Measurements from ENCODE around the gene UNC45A. TPM values are rescaled to one million over a fixed set of nuclear protein-coding genes. Genes with fewer than 3 reads are reported as not detected.

UNC45A gene
- polyA plus RNA-seq, 3 donors = 29.3 to 42.6 (median 30.4) TPM

DNA sequence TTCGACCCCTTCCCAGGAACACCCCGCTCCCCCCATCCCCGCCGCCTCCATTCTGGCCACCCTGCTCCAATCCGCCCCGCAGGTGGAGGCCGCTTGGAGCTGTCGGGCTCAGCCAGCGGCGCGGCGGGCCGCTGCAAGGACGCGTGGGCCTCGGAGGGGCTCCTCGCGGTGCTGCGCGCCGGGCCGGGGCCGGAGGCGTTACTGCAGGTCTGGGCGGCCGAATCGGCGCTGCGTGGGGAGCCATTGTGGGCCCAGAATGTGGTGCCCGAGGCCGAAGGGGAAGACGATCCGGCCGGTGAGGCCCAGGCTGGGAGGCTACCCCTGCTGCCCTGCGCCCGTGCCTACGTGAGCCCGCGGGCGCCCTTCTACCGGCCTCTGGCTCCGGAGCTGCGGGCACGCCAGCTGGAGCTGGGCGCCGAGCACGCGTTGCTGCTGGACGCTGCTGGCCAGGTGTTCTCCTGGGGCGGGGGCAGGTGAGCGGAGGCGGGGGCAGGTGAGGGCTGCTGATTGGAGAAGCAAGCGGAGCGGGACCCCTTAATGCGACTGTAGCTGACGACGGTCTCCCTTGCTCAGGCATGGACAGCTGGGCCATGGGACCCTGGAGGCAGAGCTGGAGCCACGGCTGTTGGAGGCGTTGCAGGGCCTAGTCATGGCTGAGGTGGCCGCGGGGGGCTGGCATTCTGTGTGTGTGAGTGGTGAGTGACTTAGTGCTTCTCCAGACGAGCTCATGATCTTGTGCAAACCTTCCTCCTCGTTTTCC, 22.1 kb downstream of the UNC45A start:
- H3K27me3 Mint-ChIP-seq (ENCODE audit: low read depth in 3 of 3) = no peaks in the 10 kb centered on the region
- H3K4me3 Mint-ChIP-seq = peak overlapping the region; percentile 81 to 84
- 61% methylated on average over 58 of the region's 63 CpGs for WGBS (ENCODE audit: insufficient coverage)
- Histone ChIP-seq H3K27me3 (ENCODE audit: control insufficient read depth in 2 of 2, insufficient read depth in 2 of 2, low read length in 2 of 2) (no peaks in the 10 kb centered on the region), H3K9me3 (replicated peaks in 1 of 2; ENCODE audit: control insufficient read depth in 1 of 2, insufficient read depth in 1 of 2, low read length in 2 of 2) (no peaks in the 10 kb centered on the region), H3K79me2 (ENCODE audit: insufficient read depth, low read length) (peaks cover 26% of the 10 kb centered on the region), H3K9ac (ENCODE audit: insufficient read depth, low read length, poor library complexity, severe bottlenecking) (peak overlapping the region; percentile 30), H3K36me3 (replicated peaks in 1 of 2; ENCODE audit: control insufficient read depth in 1 of 2, insufficient read depth in 2 of 2, low read length in 2 of 2) (peaks cover 37 to 44% of the 10 kb centered on the region in 2 donors), H3K4me2 (replicated peaks; ENCODE audit: extremely low read depth, low read length, poor library complexity, severe bottlenecking) (peak overlapping the region; percentile 80), H2AFZ (ENCODE audit: insufficient read depth, low read depth, low read length, poor library complexity, severe bottlenecking) (peak overlapping the region; percentile 81), H4K20me1 (ENCODE audit: insufficient read depth, low read length) (peaks cover 11% of the 10 kb centered on the region), H3K4me3 (replicated peaks in 1 of 3; ENCODE audit: low read depth in 2 of 3, low read length in 3 of 3) (peak overlapping the region; percentile 43 to 75 (median 52)), H3K27ac (ENCODE audit: low read depth in 1 of 2, low read length in 2 of 2) (no peak overlapping the region), H3K4me1 (ENCODE audit: control insufficient read depth in 1 of 2, insufficient read depth in 2 of 2, low read length in 2 of 2) (peaks cover 17 to 30% of the 10 kb centered on the region in 2 donors)
- peaks cover 19% of the 10 kb centered on the region for H3K4me1 Mint-ChIP-seq
- peaks cover 40 to 54% of the 10 kb centered on the region in 2 donors for H3K36me3 Mint-ChIP-seq
- H3K27ac Mint-ChIP-seq = peak overlapping the region in 1 of 7 donors; percentile 84
- TF ChIP-seq, protein P1, sequence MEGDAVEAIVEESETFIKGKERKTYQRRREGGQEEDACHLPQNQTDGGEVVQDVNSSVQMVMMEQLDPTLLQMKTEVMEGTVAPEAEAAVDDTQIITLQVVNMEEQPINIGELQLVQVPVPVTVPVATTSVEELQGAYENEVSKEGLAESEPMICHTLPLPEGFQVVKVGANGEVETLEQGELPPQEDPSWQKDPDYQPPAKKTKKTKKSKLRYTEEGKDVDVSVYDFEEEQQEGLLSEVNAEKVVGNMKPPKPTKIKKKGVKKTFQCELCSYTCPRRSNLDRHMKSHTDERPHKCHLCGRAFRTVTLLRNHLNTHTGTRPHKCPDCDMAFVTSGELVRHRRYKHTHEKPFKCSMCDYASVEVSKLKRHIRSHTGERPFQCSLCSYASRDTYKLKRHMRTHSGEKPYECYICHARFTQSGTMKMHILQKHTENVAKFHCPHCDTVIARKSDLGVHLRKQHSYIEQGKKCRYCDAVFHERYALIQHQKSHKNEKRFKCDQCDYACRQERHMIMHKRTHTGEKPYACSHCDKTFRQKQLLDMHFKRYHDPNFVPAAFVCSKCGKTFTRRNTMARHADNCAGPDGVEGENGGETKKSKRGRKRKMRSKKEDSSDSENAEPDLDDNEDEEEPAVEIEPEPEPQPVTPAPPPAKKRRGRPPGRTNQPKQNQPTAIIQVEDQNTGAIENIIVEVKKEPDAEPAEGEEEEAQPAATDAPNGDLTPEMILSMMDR (IDR thresholded peaks at IDR 0.05) = no peak
- no peak for DNase-seq
- intact Hi-C loops (cut with micrococcal nuclease) = loop anchor here (2.0 to 10.0 kb wide), 3 partner anchors 68 to 318 kb away; partner anchors contain the start of gene VPS33B (in 1 of the 2)
- no peaks in the 10 kb centered on the region for H3K9me3 Mint-ChIP-seq

DNA sequence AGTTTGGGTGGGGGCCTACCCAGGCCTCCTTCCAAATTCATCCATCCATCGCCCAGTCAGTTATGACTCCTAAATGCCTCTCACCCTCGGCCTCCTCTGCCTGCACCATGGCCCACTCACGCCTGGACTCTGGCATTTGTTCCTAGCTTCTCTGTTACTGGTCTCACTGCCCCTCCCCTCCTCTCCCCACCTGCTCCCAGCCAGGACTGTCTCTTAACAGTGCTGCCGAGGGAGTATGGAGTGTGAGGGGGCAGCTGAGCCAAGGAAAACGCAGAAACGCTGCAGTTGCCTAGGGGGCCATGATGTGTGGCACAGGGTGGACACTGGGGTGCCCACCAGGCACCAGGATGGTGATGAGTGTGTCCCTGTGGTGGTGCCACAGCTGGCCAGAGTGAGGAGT, 22.7 kb downstream of the UNC45A start:
- Histone ChIP-seq H3K9me3 (replicated peaks in 1 of 2; ENCODE audit: control insufficient read depth in 1 of 2, insufficient read depth in 1 of 2, low read length in 2 of 2) (no peaks in the 10 kb centered on the region), H3K27ac (ENCODE audit: low read depth in 1 of 2, low read length in 2 of 2) (no peak overlapping the region), H3K27me3 (ENCODE audit: control insufficient read depth in 2 of 2, insufficient read depth in 2 of 2, low read length in 2 of 2) (no peaks in the 10 kb centered on the region), H4K20me1 (ENCODE audit: insufficient read depth, low read length) (peaks cover 11% of the 10 kb centered on the region), H2AFZ (ENCODE audit: insufficient read depth, low read depth, low read length, poor library complexity, severe bottlenecking) (no peak overlapping the region), H3K79me2 (ENCODE audit: insufficient read depth, low read length) (peaks cover 26% of the 10 kb centered on the region), H3K4me3 (replicated peaks in 1 of 3; ENCODE audit: low read depth in 2 of 3, low read length in 3 of 3) (no peak overlapping the region), H3K4me1 (ENCODE audit: control insufficient read depth in 1 of 2, insufficient read depth in 2 of 2, low read length in 2 of 2) (peaks cover 17 to 30% of the 10 kb centered on the region in 2 donors), H3K9ac (ENCODE audit: insufficient read depth, low read length, poor library complexity, severe bottlenecking) (no peak overlapping the region), H3K36me3 (replicated peaks in 1 of 2; ENCODE audit: control insufficient read depth in 1 of 2, insufficient read depth in 2 of 2, low read length in 2 of 2) (peaks cover 34 to 44% of the 10 kb centered on the region in 2 donors), H3K4me2 (replicated peaks; ENCODE audit: extremely low read depth, low read length, poor library complexity, severe bottlenecking) (no peak overlapping the region)
- H3K4me3 Mint-ChIP-seq = peak overlapping the region; percentile 62 to 81
- intact Hi-C loops (cut with micrococcal nuclease) = loop anchor here (2.0 to 10.0 kb wide), 3 partner anchors 67 to 317 kb away; partner anchors contain the start of gene VPS33B (in 1 of the 2)
- 100% methylated on average over 3 of the region's 6 CpGs for WGBS (ENCODE audit: insufficient coverage)
- no peaks in the 10 kb centered on the region for H3K9me3 Mint-ChIP-seq
- DNase-seq = no peak
- H3K4me1 Mint-ChIP-seq = peaks cover 19% of the 10 kb centered on the region
- TF ChIP-seq, protein P1 (IDR thresholded peaks at IDR 0.05) = no peak
- H3K27ac Mint-ChIP-seq = peak overlapping the region in 1 of 7 donors; percentile 84
- H3K27me3 Mint-ChIP-seq (ENCODE audit: low read depth in 3 of 3) = no peaks in the 10 kb centered on the region
- peaks cover 38 to 52% of the 10 kb centered on the region in 2 donors for H3K36me3 Mint-ChIP-seq

Measured in CD14-positive monocyte (primary cell).